GM18526 (cell line): ENCODE measurements around the gene OTUB1.
A peak's percentile ranks its signal among the peaks of the same experiment; 100 is the strongest.

ENCODE experiments used
- POLR2A ChIP-seq: IDR thresholded peaks from 3 replicates; pipeline ENCODE4 v1.6.1; 2011; ENCODE audit not compliant: insufficient read length; ENCODE audit errors: extremely low read depth

The OTUB1 gene

GRCh38 chr11:63986156-63986931 is at the start of gene OTUB1:
Gene OTUB1, plus strand, starts transcription at chr11:63986438. Its CDS starts 19 bp downstream, at chr11:63986457.
- peak; percentile 81 for TF ChIP-seq POLR2A

GRCh38 chr11:63937713-63938478 is 48.3 kb upstream of the OTUB1 start:
- TF ChIP-seq POLR2A: peak; percentile 9

- TF ChIP-seq POLR2A: peak; percentile 57
These were observed 47.5 kb upstream of the OTUB1 start, which contains the start of gene NAA40 for GRCh38 chr11:63938479-63939396. Gene NAA40, plus strand, starts transcription at chr11:63939002. Its CDS starts 95 bp downstream, at chr11:63939097.

GRCh38 chr11:63939397-63939891 is 46.8 kb upstream of the OTUB1 start:
- TF ChIP-seq POLR2A: no peak

GRCh38 chr11:63940786-63941185 is 45.5 kb upstream of the OTUB1 start:
- no peak for TF ChIP-seq POLR2A

GRCh38 chr11:63941901-63942300 is 44.3 kb upstream of the OTUB1 start:
- TF ChIP-seq POLR2A: no peak

GRCh38 chr11:63942803-63943202 is 43.4 kb upstream of the OTUB1 start:
- TF ChIP-seq POLR2A: no peak

GRCh38 chr11:63944987-63945386 is 41.3 kb upstream of the OTUB1 start:
- TF ChIP-seq POLR2A: no peak

- no peak for TF ChIP-seq POLR2A
These were observed 40.6 kb upstream of the OTUB1 start for GRCh38 chr11:63945477-63946163.

GRCh38 chr11:63951779-63952536 is 34.3 kb upstream of the OTUB1 start:
- no peak for TF ChIP-seq POLR2A

- TF ChIP-seq POLR2A: no peak
These were observed 33.7 kb upstream of the OTUB1 start for GRCh38 chr11:63952570-63952969.

GRCh38 chr11:63958008-63958407 is 28.2 kb upstream of the OTUB1 start:
- no peak for TF ChIP-seq POLR2A

GRCh38 chr11:63961608-63962412 is 24.4 kb upstream of the OTUB1 start:
- no peak for TF ChIP-seq POLR2A

- TF ChIP-seq POLR2A: no peak
These were observed 19.8 kb upstream of the OTUB1 start for GRCh38 chr11:63966444-63966843.
